ENCODE data around the gene MAGEB2. TPM values are rescaled to one million over a fixed set of nuclear protein-coding genes. Genes with fewer than 3 reads are reported as not detected.

Gene MAGEB2
- polyA plus RNA-seq, 3 donors, result not detected

DNA sequence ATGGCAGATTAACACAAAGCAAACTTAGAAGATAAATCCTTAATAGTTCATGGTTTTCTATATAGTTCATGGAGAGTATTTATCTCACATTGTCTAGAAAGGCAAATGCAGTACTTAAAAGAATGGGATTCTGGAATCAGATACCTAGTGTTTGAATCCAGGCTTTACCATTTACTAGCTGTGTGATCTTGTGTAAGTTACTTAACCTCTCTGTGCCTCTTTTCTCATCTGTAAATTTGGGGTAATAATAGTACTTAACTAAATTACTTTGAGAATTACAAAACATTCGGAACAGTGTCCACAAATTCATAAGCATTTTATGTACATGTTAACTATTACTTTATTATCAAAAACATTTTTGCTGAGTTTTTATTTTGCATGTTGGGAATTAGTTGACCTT, 47.4 kb downstream of the MAGEB2 start:
- Histone ChIP-seq H3K27me3 (ENCODE audit: control insufficient read depth in 2 of 2, insufficient read depth in 2 of 2, low read length in 2 of 2) (peaks cover 0 to 2% of the 10 kb centered on the region in 2 donors), H4K20me1 (ENCODE audit: insufficient read depth, low read length) (no peaks in the 10 kb centered on the region), H3K27ac (ENCODE audit: low read depth in 1 of 2, low read length in 2 of 2) (no peak overlapping the region), H3K9me3 (replicated peaks in 1 of 2; ENCODE audit: control insufficient read depth in 1 of 2, insufficient read depth in 1 of 2, low read length in 2 of 2) (no peaks in the 10 kb centered on the region), H3K9ac (ENCODE audit: insufficient read depth, low read length, poor library complexity, severe bottlenecking) (no peak overlapping the region), H3K36me3 (replicated peaks in 1 of 2; ENCODE audit: control insufficient read depth in 1 of 2, insufficient read depth in 2 of 2, low read length in 2 of 2) (no peaks in the 10 kb centered on the region), H3K79me2 (ENCODE audit: insufficient read depth, low read length) (no peaks in the 10 kb centered on the region), H2AFZ (ENCODE audit: insufficient read depth, low read depth, low read length, poor library complexity, severe bottlenecking) (no peak overlapping the region), H3K4me3 (replicated peaks in 1 of 3; ENCODE audit: low read depth in 2 of 3, low read length in 3 of 3) (no peak overlapping the region), H3K4me2 (replicated peaks; ENCODE audit: extremely low read depth, low read length, poor library complexity, severe bottlenecking) (no peak overlapping the region), H3K4me1 (ENCODE audit: control insufficient read depth in 1 of 2, insufficient read depth in 2 of 2, low read length in 2 of 2) (no peaks in the 10 kb centered on the region)
- H3K27ac Mint-ChIP-seq, result no peak overlapping the region
- no peak for TF ChIP-seq CTCF (IDR thresholded peaks at IDR 0.05)
- peaks cover 0 to 5% (median 0%) of the 10 kb centered on the region in 3 donors for H3K27me3 Mint-ChIP-seq (ENCODE audit: low read depth in 3 of 3)
- no peaks in the 10 kb centered on the region for H3K36me3 Mint-ChIP-seq
- no peaks in the 10 kb centered on the region for H3K9me3 Mint-ChIP-seq
- intact Hi-C loops (cut with micrococcal nuclease), result no loop called here
- DNase-seq, result no peak
- no CpG with 5 or more reads among the region's 1 CpG for WGBS (ENCODE audit: insufficient coverage)
- no peak overlapping the region for H3K4me3 Mint-ChIP-seq
- H3K4me1 Mint-ChIP-seq, result no peaks in the 10 kb centered on the region

Other genes starting within 250 kb of the MAGEB2 start
- gene MAGEB3, start 15.1 kb downstream of the MAGEB2 start, polyA plus RNA-seq, result not detected
- gene MAGEB4, start 26.4 kb downstream of the MAGEB2 start, polyA plus RNA-seq, result not detected
- gene MAGEB1, start 31.6 kb downstream of the MAGEB2 start, polyA plus RNA-seq, result not detected
- gene NR0B1, start 93.8 kb downstream of the MAGEB2 start, polyA plus RNA-seq, result not detected

All from CD14-positive monocyte (primary cell).